MM.1S (cell line): Measurements from ENCODE around the gene PLXNA2.

ENCODE experiments used
- CTCF ChIP-seq: fragments of 300-600 bp; sonication (generic); IDR thresholded peaks from 2 replicates; pipeline ENCODE4 v1.5.1; 2016; ENCODE audit warnings: antibody characterized with exemption, low read length, mixed read lengths
- EZH2 ChIP-seq: fragments of 300-600 bp; sonication (generic); optimal IDR thresholded peaks from 2 replicates; pipeline ENCODE3; 2017; ENCODE audit warnings: low read depth, mild to moderate bottlenecking, antibody characterized with exemption, low read length, mixed read lengths

DNA sequence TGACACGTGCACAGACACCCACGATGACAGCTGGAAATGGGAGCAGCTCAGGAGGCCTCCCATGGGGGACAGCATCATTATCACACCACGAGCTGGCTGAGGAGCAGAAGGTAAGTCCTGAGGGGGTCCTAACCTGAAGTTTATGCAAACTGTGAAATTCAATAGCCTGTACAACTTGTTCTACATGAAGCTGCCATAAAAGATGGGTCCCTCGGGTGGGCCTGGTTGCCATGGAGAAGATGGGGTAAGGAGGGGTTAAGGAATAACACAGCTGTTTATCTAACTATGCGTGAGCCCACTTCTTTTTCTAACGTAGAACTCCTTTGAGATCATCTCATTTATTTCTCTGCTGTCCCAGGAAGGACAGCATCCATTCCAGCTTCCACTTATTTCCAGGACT, 169.8 kb downstream of the PLXNA2 start:
- TF ChIP-seq CTCF (no peak), EZH2 (no peak)
